ENCODE measurements around the gene CD27. TPM values are rescaled to one million over a fixed set of nuclear protein-coding genes. Genes with fewer than 3 reads are reported as not detected.
A peak's percentile ranks its signal among the peaks of the same experiment; 100 is the strongest.

CD27 gene
- total RNA-seq, 1 donor from 2014 or later, result not detected

DNA sequence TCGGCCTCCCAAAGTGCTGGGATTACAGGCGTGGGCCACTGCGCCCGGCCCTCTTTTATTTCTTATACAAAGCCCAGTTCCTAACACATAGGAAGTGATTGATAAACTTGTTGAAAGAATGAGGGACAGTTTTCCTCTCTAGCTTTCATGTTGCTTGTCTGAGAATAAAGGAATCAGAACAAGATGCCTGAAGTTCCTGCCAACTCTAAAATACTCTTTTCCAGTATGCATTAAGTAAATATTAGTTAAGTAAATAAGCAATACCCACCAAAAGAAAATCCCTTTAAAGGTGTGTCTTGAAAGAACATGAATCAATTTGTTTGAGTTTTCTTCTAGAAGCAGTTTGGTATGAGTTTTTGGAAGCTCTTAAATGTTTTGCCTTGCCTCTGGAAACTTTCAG, 24.4 kb upstream of the CD27 start:
- H3K27ac Mint-ChIP-seq (ENCODE audit: unreplicated experiment), result no peak overlapping the region
- H3K4me1 Mint-ChIP-seq (ENCODE audit: low read depth, unreplicated experiment), result no peaks in the 10 kb centered on the region
- peaks cover 3% of the 10 kb centered on the region for H3K27me3 Mint-ChIP-seq (ENCODE audit: unreplicated experiment)
- H3K4me3 Mint-ChIP-seq (ENCODE audit: unreplicated experiment), result no peak overlapping the region
- TF ChIP-seq, protein P1, sequence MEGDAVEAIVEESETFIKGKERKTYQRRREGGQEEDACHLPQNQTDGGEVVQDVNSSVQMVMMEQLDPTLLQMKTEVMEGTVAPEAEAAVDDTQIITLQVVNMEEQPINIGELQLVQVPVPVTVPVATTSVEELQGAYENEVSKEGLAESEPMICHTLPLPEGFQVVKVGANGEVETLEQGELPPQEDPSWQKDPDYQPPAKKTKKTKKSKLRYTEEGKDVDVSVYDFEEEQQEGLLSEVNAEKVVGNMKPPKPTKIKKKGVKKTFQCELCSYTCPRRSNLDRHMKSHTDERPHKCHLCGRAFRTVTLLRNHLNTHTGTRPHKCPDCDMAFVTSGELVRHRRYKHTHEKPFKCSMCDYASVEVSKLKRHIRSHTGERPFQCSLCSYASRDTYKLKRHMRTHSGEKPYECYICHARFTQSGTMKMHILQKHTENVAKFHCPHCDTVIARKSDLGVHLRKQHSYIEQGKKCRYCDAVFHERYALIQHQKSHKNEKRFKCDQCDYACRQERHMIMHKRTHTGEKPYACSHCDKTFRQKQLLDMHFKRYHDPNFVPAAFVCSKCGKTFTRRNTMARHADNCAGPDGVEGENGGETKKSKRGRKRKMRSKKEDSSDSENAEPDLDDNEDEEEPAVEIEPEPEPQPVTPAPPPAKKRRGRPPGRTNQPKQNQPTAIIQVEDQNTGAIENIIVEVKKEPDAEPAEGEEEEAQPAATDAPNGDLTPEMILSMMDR (IDR thresholded peaks at IDR 0.05; ENCODE audit: partially characterized antibody, unreplicated experiment), result no peak
- DNase-seq, result no peak
- no peaks in the 10 kb centered on the region for H3K9me3 Mint-ChIP-seq (ENCODE audit: unreplicated experiment)
- H3K36me3 Mint-ChIP-seq (ENCODE audit: unreplicated experiment), result peaks cover 7% of the 10 kb centered on the region

DNA sequence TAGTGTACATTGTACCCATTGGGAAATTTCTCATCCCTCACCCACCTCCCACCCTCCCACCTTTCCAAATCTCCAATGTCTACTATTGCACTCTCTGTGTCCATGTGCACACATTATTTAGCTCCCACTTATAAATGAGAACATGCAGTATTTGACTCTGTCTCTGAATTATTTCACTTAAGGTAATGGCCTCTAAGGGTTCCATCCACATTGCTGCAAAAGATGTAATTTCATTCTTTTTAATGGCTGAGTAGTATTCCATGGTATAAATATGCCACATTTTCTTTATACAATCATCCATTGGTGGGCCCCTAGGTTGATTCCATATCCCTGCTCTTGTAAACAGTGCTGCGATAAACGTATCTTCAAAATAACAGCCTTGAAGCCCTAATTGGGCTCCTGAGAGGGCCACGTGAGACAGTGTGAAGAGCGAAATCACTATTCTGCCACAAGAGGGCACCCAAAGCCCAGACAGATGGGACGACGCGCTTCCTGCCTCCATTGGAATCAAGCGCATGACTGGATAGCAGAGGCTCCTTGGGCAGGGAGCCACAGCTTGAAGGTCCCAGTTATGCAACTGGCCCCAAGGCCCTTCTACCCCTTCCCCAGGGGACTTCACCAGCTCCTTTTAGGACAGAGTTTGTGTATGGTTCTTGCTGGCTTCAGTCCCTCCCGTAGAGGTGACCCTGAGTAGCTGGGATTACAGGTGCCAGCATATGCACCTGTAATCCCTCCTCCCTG, 21.3 kb upstream of the CD27 start:
- DNase-seq, result peak; percentile 69
- Mint-ChIP-seq H3K36me3 (ENCODE audit: unreplicated experiment) (no peaks in the 10 kb centered on the region), H3K27me3 (ENCODE audit: unreplicated experiment) (peaks cover 3% of the 10 kb centered on the region), H3K27ac (ENCODE audit: unreplicated experiment) (no peak overlapping the region), H3K4me1 (ENCODE audit: low read depth, unreplicated experiment) (no peaks in the 10 kb centered on the region), H3K9me3 (ENCODE audit: unreplicated experiment) (no peaks in the 10 kb centered on the region), H3K4me3 (ENCODE audit: unreplicated experiment) (peak overlapping the region; percentile 65)
- TF ChIP-seq, protein P1 (IDR thresholded peaks at IDR 0.05; ENCODE audit: partially characterized antibody, unreplicated experiment), result peak; percentile 83

DNA sequence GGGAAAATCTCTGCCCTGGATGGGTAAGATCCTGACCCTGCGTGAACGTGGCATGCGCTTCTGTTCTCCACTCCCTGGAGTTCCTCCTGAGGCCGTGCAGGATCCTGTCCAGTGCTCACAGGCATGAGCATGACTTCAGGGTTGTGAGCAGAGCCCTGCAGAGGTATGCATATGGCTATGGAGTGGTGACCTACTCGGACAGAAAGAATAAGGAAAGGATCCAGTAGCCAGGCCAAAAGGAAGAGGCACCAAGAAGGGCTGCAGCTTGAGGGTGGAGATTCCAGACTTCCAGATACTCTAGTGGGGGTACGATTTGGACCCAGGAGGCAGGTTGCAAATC, 20.8 kb upstream of the CD27 start:
- H3K4me1 Mint-ChIP-seq (ENCODE audit: low read depth, unreplicated experiment), result no peaks in the 10 kb centered on the region
- H3K9me3 Mint-ChIP-seq (ENCODE audit: unreplicated experiment), result no peaks in the 10 kb centered on the region
- no peaks in the 10 kb centered on the region for H3K36me3 Mint-ChIP-seq (ENCODE audit: unreplicated experiment)
- peak overlapping the region; percentile 65 for H3K4me3 Mint-ChIP-seq (ENCODE audit: unreplicated experiment)
- TF ChIP-seq, protein P1 (IDR thresholded peaks at IDR 0.05; ENCODE audit: partially characterized antibody, unreplicated experiment), result no peak
- no peak overlapping the region for H3K27ac Mint-ChIP-seq (ENCODE audit: unreplicated experiment)
- peaks cover 3% of the 10 kb centered on the region for H3K27me3 Mint-ChIP-seq (ENCODE audit: unreplicated experiment)
- DNase-seq, result no peak

DNA sequence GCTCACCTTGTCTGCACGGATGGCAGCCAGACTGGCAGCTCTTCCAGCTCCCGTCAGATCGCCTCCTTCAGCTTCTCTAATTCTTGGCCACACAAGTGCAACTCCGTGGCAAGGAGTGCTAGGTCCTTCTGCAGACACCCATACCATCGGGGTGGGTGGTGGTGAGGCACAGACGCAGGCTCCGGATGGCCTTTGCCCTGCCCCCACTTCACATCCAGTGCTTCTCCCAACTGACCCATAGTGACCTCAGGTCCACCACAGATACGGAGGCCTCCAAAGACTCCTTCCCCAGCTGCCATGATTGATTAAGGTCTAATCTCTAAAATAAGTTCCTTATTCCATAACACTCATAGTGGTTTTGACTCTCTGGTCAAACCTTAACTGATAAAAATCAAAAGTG, 19.9 kb upstream of the CD27 start:
- no peaks in the 10 kb centered on the region for H3K9me3 Mint-ChIP-seq (ENCODE audit: unreplicated experiment)
- no peak overlapping the region for H3K27ac Mint-ChIP-seq (ENCODE audit: unreplicated experiment)

More for the DNA sequence above, 19.9 kb upstream of the CD27 start:
- DNase-seq, result no peak
- Mint-ChIP-seq H3K27me3 (ENCODE audit: unreplicated experiment) (peaks cover 3% of the 10 kb centered on the region), H3K4me1 (ENCODE audit: low read depth, unreplicated experiment) (peaks cover under 1% of the 10 kb centered on the region), H3K4me3 (ENCODE audit: unreplicated experiment) (no peak overlapping the region), H3K36me3 (ENCODE audit: unreplicated experiment) (no peaks in the 10 kb centered on the region)
- TF ChIP-seq, protein P1 (IDR thresholded peaks at IDR 0.05; ENCODE audit: partially characterized antibody, unreplicated experiment), result no peak
